Measurements from ENCODE around the gene C10orf88.

- TF ChIP-seq CTCF (IDR thresholded peaks at IDR 0.05; ENCODE audit: low read depth, low read length) (no peak), EZH2phosphoT487 (IDR thresholded peaks at IDR 0.05; ENCODE audit: low read depth) (no peak)
Measured at GRCh38 chr10:122988501-122988900, 34.5 kb upstream of the C10orf88 start.

Measured in OCI-LY3 (cell line).